ENCODE measurements around the gene SMO.

The SMO gene

DNA sequence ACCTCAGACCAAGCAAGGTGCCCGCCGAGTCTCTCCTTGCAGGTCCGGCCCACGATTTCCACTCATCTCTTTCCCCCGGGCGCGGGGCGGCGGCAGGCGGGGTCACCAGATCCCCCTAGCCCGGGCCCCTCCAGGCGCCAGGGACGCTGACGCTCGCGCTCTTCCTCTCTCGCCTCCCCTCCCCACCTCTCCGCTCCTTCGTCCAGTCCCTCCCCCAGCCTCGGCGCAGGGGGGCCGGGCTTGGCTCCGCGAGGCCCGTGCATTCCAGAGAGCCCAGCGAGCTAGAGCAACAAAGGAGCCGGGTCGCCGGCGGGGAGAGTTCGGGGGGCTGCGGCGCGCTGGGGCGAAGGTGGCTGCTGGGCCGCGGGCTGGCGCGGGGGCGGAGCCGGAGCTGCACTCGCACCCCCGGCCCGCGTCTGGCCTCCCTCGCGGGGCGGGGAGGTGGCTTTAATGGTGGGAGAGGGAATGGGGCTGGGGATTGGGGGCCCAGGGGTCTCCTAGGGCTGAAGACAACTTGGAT lies at the start of gene SMO:
Gene SMO (plus strand): TSS at position 262 of the 520 bp plus-strand sequence. CDS start 519 bp downstream, outside the sequence.
- Mint-ChIP-seq H3K27me3 (peaks cover 25 to 29% of the 10 kb centered on the region in 2 donors), H3K36me3 (peaks cover 5% of the 10 kb centered on the region in 2 donors), H3K4me1 (peaks cover 20 to 35% of the 10 kb centered on the region in 2 donors), H3K9me3 (no peaks in the 10 kb centered on the region), H3K27ac (peak within 1 kb of the TSS; percentile 96), H3K4me3 (peak within 1 kb of the TSS; percentile 89 to 90)
- ATAC-seq (replicated peaks), result peak; percentile 52 to 61
- DNase-seq, result no peak

GRCh38 chr7:129143724-129144094 lies 44.7 kb upstream of the SMO start:
- Mint-ChIP-seq H3K4me1 (peaks cover 44 to 51% of the 10 kb centered on the region in 2 donors), H3K4me3 (peak overlapping the region; percentile 94), H3K27ac (peak overlapping the region; percentile 60), H3K27me3 (no peaks in the 10 kb centered on the region), H3K9me3 (peaks cover 0 to under 1% of the 10 kb centered on the region in 2 donors), H3K36me3 (peaks cover 34 to 35% of the 10 kb centered on the region in 2 donors)
- ATAC-seq (replicated peaks), result no peak
- DNase-seq, result no peak

DNA sequence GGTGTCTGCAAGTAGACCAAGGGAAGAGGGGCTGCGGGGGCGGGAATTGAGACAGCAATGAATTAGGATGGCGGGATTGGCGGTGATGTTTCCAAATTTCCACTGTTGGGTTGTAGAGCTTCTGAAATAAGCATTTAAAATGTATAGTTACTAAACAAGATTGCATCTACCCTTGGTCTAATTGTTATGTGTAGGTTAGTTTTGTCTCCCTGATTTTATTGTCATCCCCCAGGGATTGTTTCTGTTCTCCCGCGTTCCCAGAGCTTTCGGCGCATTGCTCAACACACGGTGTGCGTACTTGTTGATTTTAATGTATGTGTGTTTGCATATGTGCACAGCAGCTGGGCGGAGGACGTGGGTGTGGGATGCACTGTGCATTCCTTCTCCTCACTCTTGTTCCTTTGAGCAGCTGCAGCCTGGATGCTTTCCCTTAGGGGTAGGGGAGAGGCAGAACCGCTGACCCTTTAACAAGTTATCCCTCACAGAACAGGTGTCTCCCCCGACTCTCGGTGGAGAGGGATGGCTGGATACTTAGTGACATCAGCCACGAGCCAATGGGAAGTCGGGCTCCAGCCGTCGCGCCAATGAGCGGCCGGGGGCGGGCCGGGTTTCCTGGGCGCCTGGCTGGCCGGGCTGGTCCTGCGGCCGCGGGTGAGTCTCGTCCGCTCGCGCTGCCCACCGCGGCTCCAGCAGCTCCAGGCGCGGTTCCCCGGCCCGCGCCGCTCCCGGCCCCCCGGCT lies 44.2 kb upstream of the SMO start, which contains the start of gene TSPAN33:
Gene TSPAN33 (plus strand): TSS at position 613 of the 739 bp plus-strand sequence. CDS start 274 bp downstream, outside the sequence.
- Mint-ChIP-seq H3K4me1 (peaks cover 48 to 56% of the 10 kb centered on the region in 2 donors), H3K4me3 (peak within 1 kb of the TSS; percentile 96 to 99), H3K27ac (peak within 1 kb of the TSS; percentile 99), H3K9me3 (no peaks in the 10 kb centered on the region), H3K36me3 (peaks cover 40% of the 10 kb centered on the region in 2 donors), H3K27me3 (no peaks in the 10 kb centered on the region)
- DNase-seq (peak; percentile 63), ATAC-seq (replicated peaks) (peak; percentile 55 to 68)

GRCh38 chr7:129144834-129145668 lies 43.4 kb upstream of the SMO start:
- Mint-ChIP-seq H3K36me3 (peaks cover 46 to 47% of the 10 kb centered on the region in 2 donors), H3K27ac (peak overlapping the region; percentile 99), H3K4me1 (peaks cover 51 to 64% of the 10 kb centered on the region in 2 donors), H3K27me3 (no peaks in the 10 kb centered on the region), H3K9me3 (no peaks in the 10 kb centered on the region), H3K4me3 (peak overlapping the region; percentile 96 to 99)
- DNase-seq (no peak), ATAC-seq (replicated peaks) (peak; percentile 3 to 8)

- H3K4me3 Mint-ChIP-seq, result peak overlapping the region; percentile 96 to 99
- ATAC-seq (replicated peaks) (peak; percentile 83 to 84), DNase-seq (peak; percentile 82)
- H3K27ac Mint-ChIP-seq, result peak overlapping the region; percentile 99
- H3K27me3 Mint-ChIP-seq, result no peaks in the 10 kb centered on the region
- H3K36me3 Mint-ChIP-seq, result peaks cover 57 to 58% of the 10 kb centered on the region in 2 donors
- no peaks in the 10 kb centered on the region for H3K9me3 Mint-ChIP-seq
- H3K4me1 Mint-ChIP-seq, result peaks cover 55 to 77% of the 10 kb centered on the region in 2 donors
Measured at GRCh38 chr7:129146237-129146979, 42.0 kb upstream of the SMO start.

- H3K9me3 Mint-ChIP-seq, result no peaks in the 10 kb centered on the region
- H3K27ac Mint-ChIP-seq, result peak overlapping the region; percentile 99
- no peak for DNase-seq
- H3K4me1 Mint-ChIP-seq, result peaks cover 61 to 89% of the 10 kb centered on the region in 2 donors
- no peak for ATAC-seq (replicated peaks)
- peaks cover 63 to 70% of the 10 kb centered on the region in 2 donors for H3K36me3 Mint-ChIP-seq
- H3K27me3 Mint-ChIP-seq, result no peaks in the 10 kb centered on the region
- peak overlapping the region; percentile 96 to 99 for H3K4me3 Mint-ChIP-seq
Measured at GRCh38 chr7:129147731-129148130, 40.7 kb upstream of the SMO start.

- Mint-ChIP-seq H3K4me1 (peaks cover 51 to 87% of the 10 kb centered on the region in 2 donors), H3K36me3 (peaks cover 76 to 85% of the 10 kb centered on the region in 2 donors), H3K4me3 (peak overlapping the region; percentile 96 to 99), H3K27me3 (no peaks in the 10 kb centered on the region), H3K9me3 (no peaks in the 10 kb centered on the region), H3K27ac (peak overlapping the region; percentile 88)
- DNase-seq (no peak), ATAC-seq (replicated peaks) (no peak)
Measured at GRCh38 chr7:129149511-129149910, 38.9 kb upstream of the SMO start.

DNA sequence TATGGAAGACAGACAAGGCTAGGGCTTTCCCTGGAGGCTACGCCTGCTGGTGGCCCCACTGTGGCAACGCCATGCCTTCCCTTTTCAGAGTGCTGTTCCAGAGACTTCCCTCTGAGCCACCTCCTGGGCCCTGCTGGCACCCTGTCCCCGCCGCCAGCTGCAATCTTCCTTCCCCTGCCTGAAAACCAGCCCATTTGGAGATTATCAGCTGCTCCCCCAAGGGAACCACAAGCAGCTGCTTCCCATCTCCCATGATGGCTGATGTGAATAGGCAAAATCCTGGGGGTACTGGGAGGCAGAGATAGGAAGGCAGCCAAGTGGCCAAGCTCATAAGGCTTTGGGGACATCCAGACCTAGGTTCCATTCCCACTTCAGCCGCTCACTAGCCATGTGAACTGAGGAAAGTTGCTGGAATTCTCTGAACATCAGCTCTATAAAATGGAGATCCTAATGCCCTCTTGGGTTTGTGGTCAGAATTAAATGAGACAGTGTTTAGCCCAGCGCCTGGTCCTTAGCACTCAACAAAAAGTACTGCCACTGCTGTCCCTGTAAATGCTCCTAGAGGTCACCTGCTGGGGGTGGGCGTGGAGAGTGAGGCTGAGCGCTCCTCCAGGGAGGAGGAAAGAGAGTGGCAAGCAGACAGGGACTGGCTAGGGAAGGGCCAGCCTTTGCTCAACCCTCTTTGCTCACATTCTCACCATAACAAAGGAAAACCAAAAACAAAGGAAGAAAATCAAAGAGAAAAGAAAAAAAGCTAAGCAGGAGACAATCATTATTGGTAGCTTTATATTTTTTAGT lies 38.0 kb upstream of the SMO start:
- no peaks in the 10 kb centered on the region for H3K9me3 Mint-ChIP-seq
- H3K4me1 Mint-ChIP-seq, result peaks cover 56 to 88% of the 10 kb centered on the region in 2 donors
- no peaks in the 10 kb centered on the region for H3K27me3 Mint-ChIP-seq
- peaks cover 75 to 87% of the 10 kb centered on the region in 2 donors for H3K36me3 Mint-ChIP-seq
- ATAC-seq (replicated peaks) (no peak), DNase-seq (no peak)
- peak overlapping the region; percentile 88 for H3K27ac Mint-ChIP-seq
- H3K4me3 Mint-ChIP-seq, result peak overlapping the region in 1 of 2 donors; percentile 8

DNA sequence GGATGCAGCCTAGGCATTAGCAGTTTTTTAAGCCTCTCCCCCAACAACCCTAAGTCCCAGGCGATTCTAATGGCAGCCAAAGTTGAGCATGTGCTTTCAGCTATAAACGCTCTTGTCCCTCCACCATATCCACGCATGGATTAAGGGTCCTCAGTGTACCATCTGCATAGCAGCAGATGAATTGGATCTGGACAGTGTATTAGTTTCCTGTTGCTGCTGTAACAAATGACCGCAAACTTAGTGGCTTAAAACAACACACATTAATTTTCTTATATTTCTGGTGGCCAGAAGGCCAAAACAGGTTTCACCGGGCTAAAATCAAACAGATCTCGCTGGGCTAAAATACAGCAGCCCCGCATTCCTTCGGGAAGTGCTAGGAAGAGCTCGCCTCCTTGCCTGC lies 30.8 kb upstream of the SMO start:
- Mint-ChIP-seq H3K27ac (no peak overlapping the region), H3K36me3 (peaks cover 73 to 80% of the 10 kb centered on the region in 2 donors), H3K4me3 (no peak overlapping the region), H3K9me3 (no peaks in the 10 kb centered on the region), H3K27me3 (no peaks in the 10 kb centered on the region), H3K4me1 (peaks cover 57 to 72% of the 10 kb centered on the region in 2 donors)
- no peak for ATAC-seq (replicated peaks)
- DNase-seq, result no peak

- peaks cover 62 to 70% of the 10 kb centered on the region in 2 donors for H3K4me1 Mint-ChIP-seq
- H3K36me3 Mint-ChIP-seq, result peaks cover 73 to 81% of the 10 kb centered on the region in 2 donors
- ATAC-seq (replicated peaks), result no peak
- DNase-seq, result no peak
- no peaks in the 10 kb centered on the region for H3K27me3 Mint-ChIP-seq
- peak overlapping the region in 1 of 2 donors; percentile 39 for H3K4me3 Mint-ChIP-seq
- peak overlapping the region; percentile 88 for H3K27ac Mint-ChIP-seq
- no peaks in the 10 kb centered on the region for H3K9me3 Mint-ChIP-seq
Measured at GRCh38 chr7:129159539-129159938, 28.9 kb upstream of the SMO start.

DNA sequence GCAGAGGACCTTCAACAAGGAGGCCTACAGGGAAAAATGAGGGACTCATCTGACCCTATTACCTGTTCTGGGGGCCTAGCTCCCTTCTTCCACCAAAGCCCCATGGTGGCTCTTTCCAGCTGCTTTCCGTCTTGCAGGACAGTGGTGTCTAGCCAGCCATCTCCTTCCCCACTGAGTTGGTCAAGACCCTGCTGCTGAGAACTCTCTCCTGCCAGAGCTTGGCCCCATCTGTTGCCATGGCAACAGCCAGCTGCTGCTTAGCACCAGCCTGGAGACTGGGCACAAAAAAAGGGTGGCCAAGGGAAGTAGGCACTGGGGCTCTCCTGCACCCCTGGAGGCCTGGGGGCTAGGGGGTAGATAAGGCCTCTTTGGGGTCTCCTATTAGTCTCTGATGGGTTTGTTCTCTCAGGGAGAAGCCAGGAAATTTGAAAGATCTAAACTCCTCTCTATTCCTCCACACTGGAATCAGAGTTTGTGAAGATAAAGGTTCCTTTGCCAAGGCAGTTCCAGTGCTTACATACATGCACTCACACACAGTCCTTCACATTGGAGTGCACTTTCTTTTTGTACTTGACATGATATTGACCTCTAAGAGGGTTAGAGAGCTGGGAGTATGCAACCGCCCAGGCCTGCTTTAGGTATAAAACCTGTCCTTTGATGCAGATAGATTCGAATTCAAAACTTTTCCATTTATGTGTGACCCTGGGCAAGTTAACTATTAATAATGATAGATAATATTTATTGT lies 28.1 kb upstream of the SMO start:
- Mint-ChIP-seq H3K36me3 (peaks cover 74 to 82% of the 10 kb centered on the region in 2 donors), H3K9me3 (no peaks in the 10 kb centered on the region), H3K27ac (peak overlapping the region; percentile 25), H3K4me1 (peaks cover 62 to 71% of the 10 kb centered on the region in 2 donors), H3K27me3 (no peaks in the 10 kb centered on the region), H3K4me3 (no peak overlapping the region)
- DNase-seq (no peak), ATAC-seq (replicated peaks) (peak in 1 of 2 donors; percentile 41)

DNA sequence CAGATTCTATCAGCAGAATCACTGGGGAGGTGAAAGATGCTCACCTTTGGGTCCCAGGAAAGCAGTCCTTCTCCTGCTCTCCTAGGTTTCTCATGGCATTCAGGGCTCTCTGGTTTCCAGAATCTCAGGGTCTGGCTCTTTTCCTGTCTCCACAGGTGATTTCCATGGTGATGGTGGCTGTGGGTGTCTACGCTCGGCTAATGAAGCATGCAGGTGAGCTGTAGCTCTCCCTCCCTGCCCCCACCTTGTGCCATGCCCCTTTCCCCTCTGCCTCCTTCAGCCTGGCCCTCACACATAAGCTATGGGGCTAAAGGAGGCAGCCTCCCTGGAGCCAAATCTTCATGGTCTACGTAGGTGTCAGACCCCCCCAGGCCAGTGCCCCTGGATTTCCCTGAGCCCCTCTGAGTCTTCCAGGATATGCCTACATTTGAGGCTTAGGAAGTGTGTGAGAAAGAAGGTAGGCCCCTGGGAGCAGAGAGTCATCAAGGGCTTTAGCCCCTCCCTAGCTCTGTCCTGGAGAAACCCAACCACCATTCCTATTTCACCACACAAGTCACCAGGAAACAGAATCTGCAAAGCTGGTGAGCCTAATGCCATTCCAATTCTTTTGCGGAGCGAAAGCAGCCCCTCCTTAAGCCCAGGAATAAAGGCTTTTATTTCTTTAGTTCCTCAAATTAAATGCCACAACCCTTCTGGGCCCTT lies 26.8 kb upstream of the SMO start:
- Mint-ChIP-seq H3K27ac (peak overlapping the region; percentile 85), H3K4me1 (peaks cover 63 to 82% of the 10 kb centered on the region in 2 donors), H3K27me3 (no peaks in the 10 kb centered on the region), H3K9me3 (no peaks in the 10 kb centered on the region), H3K4me3 (peak overlapping the region; percentile 57 to 64), H3K36me3 (peaks cover 71 to 82% of the 10 kb centered on the region in 2 donors)
- ATAC-seq (replicated peaks), result peak in 1 of 2 donors; percentile 26
- DNase-seq, result no peak

Data from stimulated activated naive B cell treated with anti-CD40 and anti-IgM and Interleukin-4, amounts not matched to agents 10 μg/mL and 1 μg/mL and 100 μg/mL, for 72 hours (primary cell).